ENCODE measurements around the gene PODXL2. TPM values are rescaled to one million over a fixed set of nuclear protein-coding genes. Genes with fewer than 3 reads are reported as not detected.

Gene PODXL2
- total RNA-seq, 4 donors from 2014 or later: 9.7 to 18.9 (median 15.9) TPM

DNA sequence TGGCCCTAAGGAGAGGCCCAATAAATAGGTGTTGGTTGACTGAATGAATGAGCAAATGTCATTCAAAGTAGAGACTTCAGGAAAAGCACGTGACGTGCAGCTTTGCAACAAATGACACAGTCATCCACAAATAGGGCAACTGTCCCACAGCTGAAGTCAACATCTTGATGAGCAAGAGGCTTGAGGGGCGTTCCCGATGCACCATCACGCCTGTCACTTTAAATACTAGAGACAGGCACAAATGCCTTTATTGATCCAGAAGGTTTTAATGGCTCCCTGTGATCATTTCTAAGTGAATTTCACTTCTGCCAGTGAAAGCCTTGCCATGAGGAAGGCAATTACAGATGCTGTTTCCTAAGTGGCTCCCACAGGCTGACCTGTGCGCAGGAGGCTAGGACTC, 87.4 kb downstream of the PODXL2 start:
- peaks cover 0 to 10% (median 2%) of the 10 kb centered on the region in 4 donors for H3K4me1 ChIP-seq
- no peaks in the 10 kb centered on the region for H3K27me3 ChIP-seq
- intact Hi-C loops (cut with DNase I; ENCODE audit: low total_unique reads): no loop called here
- in situ Hi-C loops (cut with MboI; ENCODE audit: low pct_ligation_motif_present in 1 of 4, low pct_unique_long_range_greater_than_20kb in 1 of 4, low sequenced_read_pairs in 3 of 4): no loop called here
- 89 to 100% methylated on average over 2 to 6 of the region's 6 CpGs for WGBS, 2 donors (ENCODE audit: low coverage in 1 of 2)
- H3K9me3 ChIP-seq: no peaks in the 10 kb centered on the region
- no peak for TF ChIP-seq EP300 (IDR thresholded peaks at IDR 0.05; ENCODE audit: low read depth)
- TF ChIP-seq POLR2AphosphoS5 (IDR thresholded peaks at IDR 0.05): no peak
- no peak for TF ChIP-seq POLR2A (IDR thresholded peaks at IDR 0.05)
- no peak for TF ChIP-seq CTCF (IDR thresholded peaks at IDR 0.05)
- H3K36me3 ChIP-seq: no peaks in the 10 kb centered on the region
- no peak overlapping the region for H3K4me3 ChIP-seq
- no peak overlapping the region for H3K27ac ChIP-seq
- no peak for DNase-seq

GRCh38 chr3:127717357-127718244, 88.6 kb downstream of the PODXL2 start:
- no peak overlapping the region for H3K4me3 ChIP-seq
- in situ Hi-C loops (cut with MboI; ENCODE audit: low pct_ligation_motif_present in 1 of 4, low pct_unique_long_range_greater_than_20kb in 1 of 4, low sequenced_read_pairs in 3 of 4) (no loop called here), intact Hi-C loops (cut with DNase I; ENCODE audit: low total_unique reads) (no loop called here)
- no peaks in the 10 kb centered on the region for H3K36me3 ChIP-seq
- peaks cover under 1 to 14% (median 9%) of the 10 kb centered on the region in 4 donors for H3K4me1 ChIP-seq
- H3K27ac ChIP-seq: no peak overlapping the region
- 60 to 87% methylated on average over 4 to 14 of the region's 14 CpGs for WGBS, 2 donors (ENCODE audit: low coverage in 1 of 2)
- H3K9me3 ChIP-seq: no peaks in the 10 kb centered on the region
- no peak for TF ChIP-seq CTCF (IDR thresholded peaks at IDR 0.05)
- TF ChIP-seq POLR2A (IDR thresholded peaks at IDR 0.05): no peak
- TF ChIP-seq EP300 (IDR thresholded peaks at IDR 0.05; ENCODE audit: low read depth): no peak
- TF ChIP-seq POLR2AphosphoS5 (IDR thresholded peaks at IDR 0.05): no peak
- no peaks in the 10 kb centered on the region for H3K27me3 ChIP-seq
- no peak for DNase-seq

GRCh38 chr3:127718245-127718915, 89.4 kb downstream of the PODXL2 start:
- peaks cover 4 to 22% (median 12%) of the 10 kb centered on the region in 4 donors for H3K4me1 ChIP-seq
- intact Hi-C loops (cut with DNase I; ENCODE audit: low total_unique reads): no loop called here
- H3K36me3 ChIP-seq: no peaks in the 10 kb centered on the region
- H3K27me3 ChIP-seq: no peaks in the 10 kb centered on the region
- no peak overlapping the region for H3K4me3 ChIP-seq
- TF ChIP-seq POLR2AphosphoS5 (IDR thresholded peaks at IDR 0.05) (no peak), EP300 (IDR thresholded peaks at IDR 0.05; ENCODE audit: low read depth) (no peak), POLR2A (IDR thresholded peaks at IDR 0.05) (no peak), CTCF (IDR thresholded peaks at IDR 0.05) (no peak)
- in situ Hi-C loops (cut with MboI; ENCODE audit: low pct_ligation_motif_present in 1 of 4, low pct_unique_long_range_greater_than_20kb in 1 of 4, low sequenced_read_pairs in 3 of 4): no loop called here
- DNase-seq: no peak
- WGBS, 2 donors (ENCODE audit: low coverage in 1 of 2): 85 to 94% methylated on average over 6 to 7 of the region's 7 CpGs
- H3K9me3 ChIP-seq: no peaks in the 10 kb centered on the region
- no peak overlapping the region for H3K27ac ChIP-seq

GRCh38 chr3:127718916-127719290, 89.9 kb downstream of the PODXL2 start:
- WGBS, 2 donors (ENCODE audit: low coverage in 1 of 2): 73% methylated on average over 3 of the region's 3 CpGs; no CpG with 5 or more reads in 1 of the 2 donors
- Histone ChIP-seq H3K9me3 (no peaks in the 10 kb centered on the region), H3K27me3 (no peaks in the 10 kb centered on the region), H3K4me1 (peaks cover 4 to 24% (median 12%) of the 10 kb centered on the region in 4 donors), H3K36me3 (no peaks in the 10 kb centered on the region), H3K4me3 (no peak overlapping the region), H3K27ac (no peak overlapping the region)
- no peak for TF ChIP-seq POLR2A (IDR thresholded peaks at IDR 0.05)
- no peak for TF ChIP-seq POLR2AphosphoS5 (IDR thresholded peaks at IDR 0.05)
- no peak for TF ChIP-seq CTCF (IDR thresholded peaks at IDR 0.05)
- TF ChIP-seq EP300 (IDR thresholded peaks at IDR 0.05; ENCODE audit: low read depth): no peak
- intact Hi-C loops (cut with DNase I; ENCODE audit: low total_unique reads): no loop called here
- no peak for DNase-seq
- in situ Hi-C loops (cut with MboI; ENCODE audit: low pct_ligation_motif_present in 1 of 4, low pct_unique_long_range_greater_than_20kb in 1 of 4, low sequenced_read_pairs in 3 of 4): no loop called here

Data from transverse colon (tissue), 4 donors.